Measurements from ENCODE around the gene S100A16. TPM values are rescaled to one million over a fixed set of nuclear protein-coding genes. Genes with fewer than 3 reads are reported as not detected.
A peak's percentile ranks its signal among the peaks of the same experiment; 100 is the strongest.

S100A16 gene
- total RNA-seq, 2 experiments from 2014 or later: not detected

DNA sequence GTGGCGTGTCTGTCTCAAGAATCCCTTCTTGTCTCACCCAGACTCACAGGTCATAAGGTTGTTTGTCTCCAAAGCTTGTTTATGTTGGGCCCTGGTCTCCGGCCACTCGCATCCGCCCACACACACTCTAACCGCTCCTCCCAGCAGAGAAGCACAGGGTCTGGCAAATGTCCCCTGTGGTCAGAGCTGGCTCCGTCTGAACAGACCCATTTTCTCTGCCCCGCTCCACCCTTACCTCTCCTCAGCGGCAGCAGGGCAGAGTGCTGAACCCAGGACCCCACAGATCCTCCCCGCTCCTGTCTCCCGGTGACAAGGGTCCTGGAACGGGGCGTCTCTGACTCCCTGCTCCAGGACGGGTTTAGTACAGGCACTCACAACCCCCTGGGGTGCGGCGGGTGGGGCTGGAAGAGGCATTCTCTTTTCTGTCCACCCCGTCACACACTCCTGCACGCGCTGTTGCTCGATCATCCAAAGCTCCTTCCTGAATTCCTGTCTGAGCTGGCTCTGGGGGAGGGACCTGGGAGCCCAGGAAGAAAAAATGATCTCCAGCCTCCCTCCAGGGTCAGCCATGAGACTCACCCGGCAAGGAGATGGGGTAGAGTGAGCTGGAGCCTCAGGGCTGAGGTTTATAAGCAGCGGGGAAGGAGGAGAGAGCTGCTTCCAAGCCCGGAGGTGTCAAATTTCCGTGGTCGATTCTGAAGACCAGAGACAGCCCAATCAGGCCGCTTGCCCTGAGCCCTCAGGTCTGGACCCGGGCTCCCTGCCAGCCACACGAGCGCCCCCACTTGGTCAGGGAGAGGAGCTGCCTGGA, 14.2 kb upstream of the S100A16 start, which contains the start of gene S100A13:
Gene S100A13 (minus strand): TSS at position 602 of the 811 bp plus-strand sequence. CDS start 1,033 bp downstream, outside the sequence.
- H3K4me2 ChIP-seq (ENCODE audit: low read length): peak within 1 kb of the TSS; percentile 39; the same call in 1 of the 2 replicates
- no peaks in the 10 kb centered on the region for H3K9me3 ChIP-seq (ENCODE audit: low read length)
- CTCF ChIA-PET (ENCODE audit: unreplicated experiment): interaction anchor here (1.9 kb wide), 1 partner anchor 55 kb away, joined by 6 read pairs; no protein-coding TSS in a partner anchor
- H3K4me3 ChIP-seq (ENCODE audit: low read depth, low read length, poor library complexity, severe bottlenecking): peak within 1 kb of the TSS; percentile 26
- peaks cover 22% of the 10 kb centered on the region for H3K4me1 ChIP-seq (ENCODE audit: insufficient read depth, low read length, poor library complexity, severe bottlenecking)
- POLR2A ChIA-PET: interaction anchor here (0.7 to 1.2 kb wide), 3 partner anchors 9 to 29 kb away, joined by 3 read pairs; no protein-coding TSS in a partner anchor
- no peak within 1 kb of the TSS for H3K27ac ChIP-seq (ENCODE audit: low read depth, low read length, poor library complexity, severe bottlenecking)
- no peaks in the 10 kb centered on the region for H3K9me2 ChIP-seq (ENCODE audit: insufficient read depth, low read length)
- no peak for TF ChIP-seq EZH2phosphoT487 (IDR thresholded peaks at IDR 0.05; ENCODE audit: borderline replicate concordance, low read depth, low read length)
- TF ChIP-seq, protein P1, sequence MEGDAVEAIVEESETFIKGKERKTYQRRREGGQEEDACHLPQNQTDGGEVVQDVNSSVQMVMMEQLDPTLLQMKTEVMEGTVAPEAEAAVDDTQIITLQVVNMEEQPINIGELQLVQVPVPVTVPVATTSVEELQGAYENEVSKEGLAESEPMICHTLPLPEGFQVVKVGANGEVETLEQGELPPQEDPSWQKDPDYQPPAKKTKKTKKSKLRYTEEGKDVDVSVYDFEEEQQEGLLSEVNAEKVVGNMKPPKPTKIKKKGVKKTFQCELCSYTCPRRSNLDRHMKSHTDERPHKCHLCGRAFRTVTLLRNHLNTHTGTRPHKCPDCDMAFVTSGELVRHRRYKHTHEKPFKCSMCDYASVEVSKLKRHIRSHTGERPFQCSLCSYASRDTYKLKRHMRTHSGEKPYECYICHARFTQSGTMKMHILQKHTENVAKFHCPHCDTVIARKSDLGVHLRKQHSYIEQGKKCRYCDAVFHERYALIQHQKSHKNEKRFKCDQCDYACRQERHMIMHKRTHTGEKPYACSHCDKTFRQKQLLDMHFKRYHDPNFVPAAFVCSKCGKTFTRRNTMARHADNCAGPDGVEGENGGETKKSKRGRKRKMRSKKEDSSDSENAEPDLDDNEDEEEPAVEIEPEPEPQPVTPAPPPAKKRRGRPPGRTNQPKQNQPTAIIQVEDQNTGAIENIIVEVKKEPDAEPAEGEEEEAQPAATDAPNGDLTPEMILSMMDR (conservative IDR thresholded peaks at IDR 0.05; ENCODE audit: low read length): peak; percentile 76
- no peaks in the 10 kb centered on the region for H4K20me1 ChIP-seq (ENCODE audit: insufficient read depth, low read length)
- intact Hi-C loops (cut with micrococcal nuclease; ENCODE audit: unreplicated experiment): no loop called here
- no TSS peak for BruUV-seq (replicated peaks)
- peak; percentile 67 for DNase-seq (ENCODE audit: low spot score)
- H3K79me2 ChIP-seq (ENCODE audit: insufficient read depth, low read depth, low read length): no peaks in the 10 kb centered on the region
- peak within 1 kb of the TSS; percentile 61; the same call in 1 of the 2 replicates for H2AFZ ChIP-seq (ENCODE audit: low read length)
- no peaks in the 10 kb centered on the region for H3K36me3 ChIP-seq (ENCODE audit: insufficient read depth, low read length)

DNA sequence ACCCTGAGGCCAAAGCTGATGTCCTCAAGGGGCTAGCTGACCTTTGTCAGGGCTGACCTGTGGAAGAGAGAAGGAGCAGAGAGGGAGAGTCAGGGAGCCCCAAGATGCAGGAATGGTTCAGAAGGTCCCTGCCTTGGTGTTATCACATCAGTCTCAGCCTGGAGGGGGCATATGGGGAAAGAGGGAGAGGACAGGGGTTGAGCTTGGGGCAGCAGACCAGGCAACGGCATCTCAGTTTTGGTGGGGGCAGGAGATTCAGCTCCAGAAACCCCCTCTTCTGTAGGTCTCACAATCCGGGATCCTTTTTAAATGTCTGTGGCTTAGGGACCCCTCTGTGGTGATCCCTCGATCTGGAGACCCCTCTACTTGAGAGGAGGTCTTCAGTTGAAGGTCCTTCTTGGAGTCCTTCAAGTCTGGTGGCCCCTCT, 13.6 kb upstream of the S100A16 start:
- POLR2A ChIA-PET: interaction anchor here (0.7 to 1.2 kb wide), 4 partner anchors 8 to 29 kb away, joined by 3 to 4 read pairs (median 3); no protein-coding TSS in a partner anchor
- CTCF ChIA-PET (ENCODE audit: unreplicated experiment): no interaction called here
- H3K9me3 ChIP-seq (ENCODE audit: low read length): no peaks in the 10 kb centered on the region
- TF ChIP-seq EZH2phosphoT487 (IDR thresholded peaks at IDR 0.05; ENCODE audit: borderline replicate concordance, low read depth, low read length): no peak
- TF ChIP-seq, protein P1 (conservative IDR thresholded peaks at IDR 0.05; ENCODE audit: low read length): no peak
- intact Hi-C loops (cut with micrococcal nuclease; ENCODE audit: unreplicated experiment): no loop called here
- H4K20me1 ChIP-seq (ENCODE audit: insufficient read depth, low read length): no peaks in the 10 kb centered on the region
- H3K27ac ChIP-seq (ENCODE audit: low read depth, low read length, poor library complexity, severe bottlenecking): no peak overlapping the region
- no peaks in the 10 kb centered on the region for H3K36me3 ChIP-seq (ENCODE audit: insufficient read depth, low read length)
- H3K79me2 ChIP-seq (ENCODE audit: insufficient read depth, low read depth, low read length): no peaks in the 10 kb centered on the region
- H3K9me2 ChIP-seq (ENCODE audit: insufficient read depth, low read length): no peaks in the 10 kb centered on the region
- H3K4me3 ChIP-seq (ENCODE audit: low read depth, low read length, poor library complexity, severe bottlenecking): no peak overlapping the region
- peak overlapping the region; percentile 39; the same call in 1 of the 2 replicates for H3K4me2 ChIP-seq (ENCODE audit: low read length)
- BruUV-seq (replicated peaks): no TSS peak
- peaks cover 22% of the 10 kb centered on the region for H3K4me1 ChIP-seq (ENCODE audit: insufficient read depth, low read length, poor library complexity, severe bottlenecking)
- DNase-seq (ENCODE audit: low spot score): no peak
- no peak overlapping the region for H2AFZ ChIP-seq (ENCODE audit: low read length)
